LNCAP (cell line): Measurements from ENCODE around the gene LYZL2.

Experiments
- CTCF ChIP-seq: fragments of 450-650 bp; IDR thresholded peaks from 2 replicates; pipeline ENCODE4 v1.5.1; 2017; ENCODE audit warnings: mild to moderate bottlenecking

The LYZL2 gene

GRCh38 chr10:30562787-30563186 is 66.8 kb downstream of the LYZL2 start:
- TF ChIP-seq CTCF: no peak
